Right cardiac atrium (tissue), 5 donors: ENCODE results near the gene BLVRB. TPM values are rescaled to one million over a fixed set of nuclear protein-coding genes. Genes with fewer than 3 reads are reported as not detected.
"Not testable (repeated sequence)": the region's sequence is repeated elsewhere in the genome, so short reads cannot be mapped to it uniquely, and the experiment has no call there.

Source experiments
- ATAC-seq, 2 donors: fragments of 200-7000 bp; cut with Tn5 transposase; one replicate each; pipeline versions ENCODE4 v1.8.0 to v1.9.1; 2020; ENCODE audit warnings: moderate library complexity in 2 of 2, mild to moderate bottlenecking in 1 of 2
- DNase-seq, 3 donors: peaks; one replicate each; pipeline ENCODE4 v3.0.0-alpha.2; 2020
- H3K27ac ChIP-seq: one replicate; pipeline ENCODE4 v1.5.1; 2013; ENCODE audit warnings: mild to moderate bottlenecking, low read length, control low read depth, moderate library complexity
- H3K27me3 ChIP-seq: one replicate; pipeline ENCODE4 v1.6.1; 2013; ENCODE audit not compliant: control insufficient read depth, insufficient read depth
- H3K4me1 ChIP-seq: one replicate; pipeline ENCODE4 v1.6.1; 2013; ENCODE audit warnings: low read length; ENCODE audit not compliant: control insufficient read depth, insufficient read depth
- H3K4me3 ChIP-seq: one replicate; pipeline ENCODE4 v1.5.1; 2013; ENCODE audit warnings: low read length, control low read depth
- H3K9me3 ChIP-seq: one replicate; pipeline ENCODE4 v1.6.1; 2013; ENCODE audit warnings: low read length; ENCODE audit not compliant: control insufficient read depth
- WGBS: extraction: QIAGEN DNeasy Blood & Tissue Kit; methylation state at CpG from one replicate; pipeline ENCODE4 v1.1.7; 2013; 5-methylcytosine and 5-hydroxymethylcytosine counted together
- intact Hi-C, 4 donors: fragments of 100-400 bp; cut with DNase I; formaldehyde crosslinking; loops; one replicate each; pipeline versions ENCODE4 v1.11.0 to v1.14.0; 2022 to 2023
- polyA plus RNA-seq: library from polyadenylated mRNA; stranded (reverse); fragments of 200-250 nt; gene quantifications from one replicate; pipeline ENCODE4 v1.2.3, GENCODE V29; 2013
- total RNA-seq, 4 donors: library from RNA; stranded (reverse); fragmentation: NEBNext Ultra II Directional; extraction: Animal tissue kit (Norgen Biotek cat#: 25700); gene quantifications; one replicate each; pipeline ENCODE4 v1.2.1, GENCODE V29; 2021
- donor health status: healthy with polysubstance abuse.
- donor health status: DM: no; HTN: yes; CAD: no.
- donor health status: DM: no; HTN: no; CAD: no.
- donor health status: DM: no; HTN: yes; CAD: no; lungs with severe emphysema.
- donor health status: DM: yes; HTN: yes; CAD: no.

BLVRB gene
- total and polyA plus RNA-seq, 5 donors: 72.0 to 109 (median 91.9) TPM

- Histone ChIP-seq H3K9me3 (no peaks in the 10 kb centered on the region), H3K4me1 (no peaks in the 10 kb centered on the region), H3K27ac (no peak overlapping the region), H3K4me3 (no peak overlapping the region), H3K27me3 (no peaks in the 10 kb centered on the region)
- ATAC-seq: no peak
- WGBS: 33% methylated on average over 1 of the region's 1 CpG
- intact Hi-C loops: no loop called here
- DNase-seq: no peak
Measured at GRCh38 chr19:40503320-40503695, 37.8 kb upstream of the BLVRB start.

GRCh38 chr19:40502647-40503319 is 37.2 kb upstream of the BLVRB start:
- 59% methylated on average over 6 of the region's 6 CpGs for WGBS
- H3K9me3 ChIP-seq: no peaks in the 10 kb centered on the region
- H3K4me3 ChIP-seq: no peak overlapping the region
- no peaks in the 10 kb centered on the region for H3K4me1 ChIP-seq
- no peak overlapping the region for H3K27ac ChIP-seq
- ATAC-seq (no peak), DNase-seq (no peak)
- intact Hi-C loops: no loop called here
- no peaks in the 10 kb centered on the region for H3K27me3 ChIP-seq

- WGBS: 83% methylated on average over 13 of the region's 13 CpGs
- Histone ChIP-seq H3K4me3 (no peak overlapping the region), H3K27ac (no peak overlapping the region), H3K27me3 (no peaks in the 10 kb centered on the region), H3K4me1 (no peaks in the 10 kb centered on the region), H3K9me3 (no peaks in the 10 kb centered on the region)
- intact Hi-C loops: no loop called here
- no peak for ATAC-seq
- no peak for DNase-seq
Measured at GRCh38 chr19:40502081-40502480, 36.5 kb upstream of the BLVRB start.

- H3K9me3 ChIP-seq: no peaks in the 10 kb centered on the region
- DNase-seq (no peak), ATAC-seq (no peak)
- 91% methylated on average over 4 of the region's 4 CpGs for WGBS
- no peak overlapping the region for H3K27ac ChIP-seq
- no peaks in the 10 kb centered on the region for H3K4me1 ChIP-seq
- intact Hi-C loops: no loop called here
- no peaks in the 10 kb centered on the region for H3K27me3 ChIP-seq
- no peak overlapping the region for H3K4me3 ChIP-seq
Measured at GRCh38 chr19:40501599-40501998, 36.1 kb upstream of the BLVRB start.

- H3K4me3 ChIP-seq, H3K27ac ChIP-seq, H3K4me1 ChIP-seq, ATAC-seq, intact Hi-C loops, DNase-seq, H3K9me3 ChIP-seq, H3K27me3 ChIP-seq: not testable (repeated sequence)
- WGBS: 84% methylated on average over 8 of the region's 8 CpGs
Measured at GRCh38 chr19:40500678-40501530, 35.4 kb upstream of the BLVRB start.

- intact Hi-C loops: no loop called here
- no peaks in the 10 kb centered on the region for H3K4me1 ChIP-seq
- ATAC-seq (no peak), DNase-seq (no peak)
- H3K27ac ChIP-seq: no peak overlapping the region
- no peaks in the 10 kb centered on the region for H3K27me3 ChIP-seq
- H3K4me3 ChIP-seq: no peak overlapping the region
- no peaks in the 10 kb centered on the region for H3K9me3 ChIP-seq
- 85% methylated on average over 5 of the region's 5 CpGs for WGBS
Measured at GRCh38 chr19:40499320-40499719, 33.8 kb upstream of the BLVRB start.

- Histone ChIP-seq H3K27ac (no peak overlapping the region), H3K4me3 (no peak overlapping the region), H3K9me3 (no peaks in the 10 kb centered on the region), H3K27me3 (no peaks in the 10 kb centered on the region), H3K4me1 (no peaks in the 10 kb centered on the region)
- WGBS: 86% methylated on average over 12 of the region's 12 CpGs
- intact Hi-C loops: no loop called here
- ATAC-seq (no peak), DNase-seq (no peak)
Measured at GRCh38 chr19:40497214-40497613, 31.7 kb upstream of the BLVRB start.

GRCh38 chr19:40494191-40494838 is 28.8 kb upstream of the BLVRB start:
- Histone ChIP-seq H3K4me1 (no peaks in the 10 kb centered on the region), H3K9me3 (no peaks in the 10 kb centered on the region), H3K27ac (no peak overlapping the region), H3K4me3 (no peak overlapping the region), H3K27me3 (no peaks in the 10 kb centered on the region)
- DNase-seq (no peak), ATAC-seq (no peak)
- WGBS: 71% methylated on average over 1 of the region's 1 CpG
- intact Hi-C loops: no loop called here

- Histone ChIP-seq H3K27me3 (no peaks in the 10 kb centered on the region), H3K9me3 (no peaks in the 10 kb centered on the region), H3K4me1 (no peaks in the 10 kb centered on the region), H3K27ac (no peak overlapping the region), H3K4me3 (no peak overlapping the region)
- intact Hi-C loops: no loop called here
- WGBS: 65% methylated on average over 4 of the region's 4 CpGs
- ATAC-seq: no peak
- DNase-seq: no peak
Measured at GRCh38 chr19:40493778-40494177, 28.2 kb upstream of the BLVRB start.

- Histone ChIP-seq H3K4me3 (no peak overlapping the region), H3K27me3 (no peaks in the 10 kb centered on the region), H3K9me3 (no peaks in the 10 kb centered on the region), H3K4me1 (no peaks in the 10 kb centered on the region), H3K27ac (no peak overlapping the region)
- intact Hi-C loops: no loop called here
- no peak for DNase-seq
- ATAC-seq: no peak
- 92% methylated on average over 3 of the region's 3 CpGs for WGBS
Measured at GRCh38 chr19:40492274-40492673, 26.7 kb upstream of the BLVRB start.

GRCh38 chr19:40489882-40490230 is 24.3 kb upstream of the BLVRB start:
- no peak for DNase-seq
- H3K4me3 ChIP-seq: no peak overlapping the region
- 71% methylated on average over 25 of the region's 25 CpGs for WGBS
- intact Hi-C loops: no loop called here
- no peaks in the 10 kb centered on the region for H3K27me3 ChIP-seq
- peak in 1 of 2 donors; percentile 40 for ATAC-seq
- H3K4me1 ChIP-seq: no peaks in the 10 kb centered on the region
- H3K9me3 ChIP-seq: no peaks in the 10 kb centered on the region
- H3K27ac ChIP-seq: no peak overlapping the region
